ENCODE data around the gene CACNA1G. TPM values are rescaled to one million over a fixed set of nuclear protein-coding genes. Genes with fewer than 3 reads are reported as not detected.

Gene CACNA1G
- polyA plus RNA-seq, 1 donor from 2014 or later = 10.9 TPM

DNA sequence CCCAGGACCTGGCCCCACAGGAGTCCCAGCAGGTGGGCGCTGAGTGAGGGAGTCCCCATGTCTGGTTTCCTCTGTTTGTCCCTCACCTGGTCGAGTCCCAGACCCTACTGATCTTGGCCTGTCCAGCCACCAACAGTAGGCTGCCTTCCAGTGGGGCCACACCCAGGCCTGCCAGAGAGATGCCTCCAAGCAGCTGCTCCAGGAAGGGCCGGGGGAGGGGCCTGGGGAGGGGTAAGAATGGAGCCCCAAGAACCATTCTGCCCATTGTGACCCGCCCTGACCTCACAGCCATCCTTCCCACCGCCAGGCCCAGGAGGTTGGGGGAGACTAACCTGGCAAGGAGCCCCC is 12.8 kb upstream of the CACNA1G start:
- no peak overlapping the region for H3K9ac ChIP-seq (ENCODE audit: low read length)
- H3K27ac ChIP-seq (ENCODE audit: low read length) = no peak overlapping the region
- peak overlapping the region; percentile 61 for H3K4me3 ChIP-seq (ENCODE audit: low read length)
- no peak overlapping the region for H2AFZ ChIP-seq (ENCODE audit: low read depth, low read length)
- H4K20me1 ChIP-seq (ENCODE audit: insufficient read depth) = no peaks in the 10 kb centered on the region
- H3K27me3 ChIP-seq (ENCODE audit: insufficient read depth, low read depth, low read length) = no peaks in the 10 kb centered on the region
- H3F3A ChIP-seq (ENCODE audit: insufficient read depth, low read length, poor library complexity, severe bottlenecking) = no peaks in the 10 kb centered on the region
- H3K9me2 ChIP-seq (ENCODE audit: insufficient read depth, low read length) = no peaks in the 10 kb centered on the region
- no peaks in the 10 kb centered on the region for H3K79me2 ChIP-seq (replicated peaks; ENCODE audit: insufficient read depth, low read length)
- H3K4me2 ChIP-seq (ENCODE audit: low read length) = no peak overlapping the region
- H3K9me3 ChIP-seq (ENCODE audit: low read length) = no peaks in the 10 kb centered on the region
- H3K36me3 ChIP-seq (ENCODE audit: insufficient read depth, low read length) = no peaks in the 10 kb centered on the region
- TF ChIP-seq MXI1 (conservative IDR thresholded peaks at IDR 0.05; ENCODE audit: poor library complexity, severe bottlenecking) (no peak), EP300 (conservative IDR thresholded peaks at IDR 0.05; ENCODE audit: poor library complexity, severe bottlenecking) (no peak), POLR2AphosphoS5 (IDR thresholded peaks at IDR 0.05) (no peak), EZH2 (IDR thresholded peaks at IDR 0.05; ENCODE audit: borderline replicate concordance, insufficient read depth, low read length, poor library complexity, severe bottlenecking) (no peak), TAF1 (IDR thresholded peaks at IDR 0.05; ENCODE audit: low read depth) (no peak), RAD21 (conservative IDR thresholded peaks at IDR 0.05) (no peak), SMC3 (conservative IDR thresholded peaks at IDR 0.05; ENCODE audit: poor library complexity) (no peak)
- TF ChIP-seq, protein P1, sequence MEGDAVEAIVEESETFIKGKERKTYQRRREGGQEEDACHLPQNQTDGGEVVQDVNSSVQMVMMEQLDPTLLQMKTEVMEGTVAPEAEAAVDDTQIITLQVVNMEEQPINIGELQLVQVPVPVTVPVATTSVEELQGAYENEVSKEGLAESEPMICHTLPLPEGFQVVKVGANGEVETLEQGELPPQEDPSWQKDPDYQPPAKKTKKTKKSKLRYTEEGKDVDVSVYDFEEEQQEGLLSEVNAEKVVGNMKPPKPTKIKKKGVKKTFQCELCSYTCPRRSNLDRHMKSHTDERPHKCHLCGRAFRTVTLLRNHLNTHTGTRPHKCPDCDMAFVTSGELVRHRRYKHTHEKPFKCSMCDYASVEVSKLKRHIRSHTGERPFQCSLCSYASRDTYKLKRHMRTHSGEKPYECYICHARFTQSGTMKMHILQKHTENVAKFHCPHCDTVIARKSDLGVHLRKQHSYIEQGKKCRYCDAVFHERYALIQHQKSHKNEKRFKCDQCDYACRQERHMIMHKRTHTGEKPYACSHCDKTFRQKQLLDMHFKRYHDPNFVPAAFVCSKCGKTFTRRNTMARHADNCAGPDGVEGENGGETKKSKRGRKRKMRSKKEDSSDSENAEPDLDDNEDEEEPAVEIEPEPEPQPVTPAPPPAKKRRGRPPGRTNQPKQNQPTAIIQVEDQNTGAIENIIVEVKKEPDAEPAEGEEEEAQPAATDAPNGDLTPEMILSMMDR (IDR thresholded peaks at IDR 0.05; ENCODE audit: poor library complexity, severe bottlenecking) = no peak
- TF ChIP-seq, protein P2, sequence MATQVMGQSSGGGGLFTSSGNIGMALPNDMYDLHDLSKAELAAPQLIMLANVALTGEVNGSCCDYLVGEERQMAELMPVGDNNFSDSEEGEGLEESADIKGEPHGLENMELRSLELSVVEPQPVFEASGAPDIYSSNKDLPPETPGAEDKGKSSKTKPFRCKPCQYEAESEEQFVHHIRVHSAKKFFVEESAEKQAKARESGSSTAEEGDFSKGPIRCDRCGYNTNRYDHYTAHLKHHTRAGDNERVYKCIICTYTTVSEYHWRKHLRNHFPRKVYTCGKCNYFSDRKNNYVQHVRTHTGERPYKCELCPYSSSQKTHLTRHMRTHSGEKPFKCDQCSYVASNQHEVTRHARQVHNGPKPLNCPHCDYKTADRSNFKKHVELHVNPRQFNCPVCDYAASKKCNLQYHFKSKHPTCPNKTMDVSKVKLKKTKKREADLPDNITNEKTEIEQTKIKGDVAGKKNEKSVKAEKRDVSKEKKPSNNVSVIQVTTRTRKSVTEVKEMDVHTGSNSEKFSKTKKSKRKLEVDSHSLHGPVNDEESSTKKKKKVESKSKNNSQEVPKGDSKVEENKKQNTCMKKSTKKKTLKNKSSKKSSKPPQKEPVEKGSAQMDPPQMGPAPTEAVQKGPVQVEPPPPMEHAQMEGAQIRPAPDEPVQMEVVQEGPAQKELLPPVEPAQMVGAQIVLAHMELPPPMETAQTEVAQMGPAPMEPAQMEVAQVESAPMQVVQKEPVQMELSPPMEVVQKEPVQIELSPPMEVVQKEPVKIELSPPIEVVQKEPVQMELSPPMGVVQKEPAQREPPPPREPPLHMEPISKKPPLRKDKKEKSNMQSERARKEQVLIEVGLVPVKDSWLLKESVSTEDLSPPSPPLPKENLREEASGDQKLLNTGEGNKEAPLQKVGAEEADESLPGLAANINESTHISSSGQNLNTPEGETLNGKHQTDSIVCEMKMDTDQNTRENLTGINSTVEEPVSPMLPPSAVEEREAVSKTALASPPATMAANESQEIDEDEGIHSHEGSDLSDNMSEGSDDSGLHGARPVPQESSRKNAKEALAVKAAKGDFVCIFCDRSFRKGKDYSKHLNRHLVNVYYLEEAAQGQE (IDR thresholded peaks at IDR 0.05; ENCODE audit: borderline replicate concordance) = no peak

DNA sequence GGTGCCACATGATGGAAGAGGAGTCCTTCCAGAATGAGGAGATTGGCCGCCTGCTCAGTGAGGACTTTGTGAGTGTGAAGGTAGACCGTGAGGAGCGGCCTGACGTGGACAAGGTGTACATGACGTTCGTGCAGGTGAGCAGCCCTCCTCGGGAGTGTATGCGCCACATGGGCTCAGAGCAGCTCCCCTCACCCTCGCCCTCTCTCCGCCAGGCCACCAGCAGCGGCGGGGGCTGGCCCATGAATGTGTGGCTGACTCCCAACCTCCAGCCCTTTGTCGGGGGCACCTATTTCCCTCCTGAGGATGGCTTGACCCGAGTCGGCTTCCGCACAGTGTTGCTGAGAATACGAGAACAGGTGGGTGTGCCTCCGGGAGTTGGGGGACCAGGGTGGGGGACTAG is 11.7 kb upstream of the CACNA1G start:
- Histone ChIP-seq H3K4me2 (ENCODE audit: low read length) (no peak overlapping the region), H3K9me2 (ENCODE audit: insufficient read depth, low read length) (no peaks in the 10 kb centered on the region), H2AFZ (ENCODE audit: low read depth, low read length) (no peak overlapping the region), H3K9ac (ENCODE audit: low read length) (no peak overlapping the region), H3F3A (ENCODE audit: insufficient read depth, low read length, poor library complexity, severe bottlenecking) (no peaks in the 10 kb centered on the region), H3K27me3 (ENCODE audit: insufficient read depth, low read depth, low read length) (no peaks in the 10 kb centered on the region), H4K20me1 (ENCODE audit: insufficient read depth) (no peaks in the 10 kb centered on the region), H3K36me3 (ENCODE audit: insufficient read depth, low read length) (no peaks in the 10 kb centered on the region), H3K79me2 (replicated peaks; ENCODE audit: insufficient read depth, low read length) (no peaks in the 10 kb centered on the region), H3K4me3 (ENCODE audit: low read length) (no peak overlapping the region), H3K9me3 (ENCODE audit: low read length) (no peaks in the 10 kb centered on the region), H3K27ac (ENCODE audit: low read length) (no peak overlapping the region)
- TF ChIP-seq POLR2AphosphoS5 (IDR thresholded peaks at IDR 0.05) (no peak), TAF1 (IDR thresholded peaks at IDR 0.05; ENCODE audit: low read depth) (no peak), RAD21 (conservative IDR thresholded peaks at IDR 0.05) (no peak), EZH2 (IDR thresholded peaks at IDR 0.05; ENCODE audit: borderline replicate concordance, insufficient read depth, low read length, poor library complexity, severe bottlenecking) (no peak), SMC3 (conservative IDR thresholded peaks at IDR 0.05; ENCODE audit: poor library complexity) (no peak), EP300 (conservative IDR thresholded peaks at IDR 0.05; ENCODE audit: poor library complexity, severe bottlenecking) (no peak), MXI1 (conservative IDR thresholded peaks at IDR 0.05; ENCODE audit: poor library complexity, severe bottlenecking) (no peak)
- TF ChIP-seq, protein P1 (IDR thresholded peaks at IDR 0.05; ENCODE audit: poor library complexity, severe bottlenecking) = no peak
- TF ChIP-seq, protein P2 (IDR thresholded peaks at IDR 0.05; ENCODE audit: borderline replicate concordance) = no peak

Measured in neural cell (in vitro differentiated cells).